IPS DF 4.7 (cell line): ENCODE results near the gene CYBB.
"Not testable (repeated sequence)": the region's sequence is repeated elsewhere in the genome, so short reads cannot be mapped to it uniquely, and the experiment has no call there.

Experiments
- DNase-seq: peaks from one replicate; pipeline ENCODE4 v3.0.0-alpha.2; 2013; ENCODE audit warnings: low spot score; ENCODE audit errors: extremely low read depth

The CYBB gene

DNA sequence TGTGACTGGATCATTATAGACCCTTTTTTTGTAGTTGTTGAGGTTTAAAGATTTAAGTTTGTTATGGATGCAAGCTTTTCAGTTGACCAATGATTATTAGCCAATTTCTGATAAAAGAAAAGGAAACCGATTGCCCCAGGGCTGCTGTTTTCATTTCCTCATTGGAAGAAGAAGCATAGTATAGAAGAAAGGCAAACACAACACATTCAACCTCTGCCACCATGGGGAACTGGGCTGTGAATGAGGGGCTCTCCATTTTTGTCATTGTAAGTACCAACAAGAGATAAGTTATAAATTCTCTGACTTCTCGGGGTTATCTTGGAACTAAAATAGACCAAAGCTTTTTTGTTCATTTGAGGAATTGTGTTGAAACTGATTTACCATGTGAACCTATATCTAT is at the start of gene CYBB:
TSS of gene CYBB (plus strand) at position 203 of the 400 bp plus-strand sequence. CDS start at position 222, 19 bp downstream.
- DNase-seq, result no peak

DNA sequence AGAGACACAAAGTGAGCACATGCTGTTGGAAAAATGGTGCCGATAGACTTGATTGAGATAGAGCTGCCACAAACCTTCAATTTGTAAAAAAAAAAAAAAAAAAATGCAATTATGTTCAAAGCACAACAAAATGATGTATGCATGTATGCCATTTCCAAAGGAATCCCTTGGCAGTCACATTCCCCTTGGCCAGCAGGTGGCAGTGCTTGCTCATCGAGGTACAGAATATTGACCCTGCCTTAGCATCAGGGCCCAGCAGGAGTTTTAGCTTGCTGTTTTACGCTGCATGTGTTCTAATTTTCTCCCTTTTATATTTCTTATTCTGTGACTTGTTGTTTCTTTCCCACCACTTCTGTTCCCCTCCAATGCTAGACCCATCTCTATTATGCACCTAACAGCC is 34.5 kb upstream of the CYBB start:
- DNase-seq, result no peak

DNA sequence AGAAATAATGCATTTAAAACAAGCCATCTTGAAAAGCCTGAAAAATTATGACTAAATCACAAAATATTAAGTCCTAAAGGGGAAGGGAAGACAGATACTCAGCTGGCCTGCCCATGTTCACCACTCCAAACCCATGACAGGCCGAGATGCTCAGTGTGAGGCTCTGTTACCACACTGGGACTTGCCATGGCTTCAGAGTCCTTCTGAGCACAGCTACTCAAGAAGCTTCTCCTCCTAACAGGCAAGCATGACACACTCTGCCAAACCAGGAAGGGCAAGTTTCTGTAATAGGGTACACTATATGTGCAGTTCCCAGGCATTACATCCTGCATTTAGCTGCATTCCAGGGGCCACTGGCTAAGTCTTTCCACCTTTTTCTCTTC is 34.0 kb upstream of the CYBB start:
- DNase-seq, result no peak

DNA sequence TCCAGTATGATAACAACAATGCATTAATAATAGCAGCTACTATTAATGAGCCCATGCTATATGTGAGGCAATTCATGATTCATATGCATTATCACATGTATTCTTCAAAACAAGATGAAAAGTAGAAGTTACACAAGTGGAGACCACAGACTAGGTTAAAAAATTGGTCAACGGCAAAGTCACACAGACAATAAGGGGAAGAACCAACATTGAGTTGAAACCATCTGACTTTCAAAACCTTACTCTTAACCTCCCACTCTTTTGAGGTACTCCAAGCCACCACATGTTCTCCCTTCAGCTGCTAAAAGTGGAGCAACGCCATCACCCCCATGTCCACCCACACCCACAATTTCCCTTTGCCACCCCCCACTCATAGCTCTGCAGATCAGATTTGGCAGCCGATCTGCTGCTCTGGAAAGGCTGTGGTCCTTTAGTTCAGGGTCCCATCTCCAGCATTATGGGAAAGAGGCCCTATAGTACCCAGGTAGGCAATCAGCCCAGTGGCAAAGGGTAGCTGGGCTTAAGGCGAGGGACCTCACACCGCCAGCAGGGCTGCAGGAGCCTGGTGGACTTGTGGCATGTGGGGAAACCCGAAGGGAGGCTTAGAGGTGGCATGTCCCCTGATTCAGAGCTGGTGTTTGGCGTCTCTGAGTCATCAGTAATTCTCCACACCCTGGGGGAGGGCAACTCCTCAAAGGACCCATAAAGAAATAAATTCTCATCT is 33.5 kb upstream of the CYBB start:
- no peak for DNase-seq

DNA sequence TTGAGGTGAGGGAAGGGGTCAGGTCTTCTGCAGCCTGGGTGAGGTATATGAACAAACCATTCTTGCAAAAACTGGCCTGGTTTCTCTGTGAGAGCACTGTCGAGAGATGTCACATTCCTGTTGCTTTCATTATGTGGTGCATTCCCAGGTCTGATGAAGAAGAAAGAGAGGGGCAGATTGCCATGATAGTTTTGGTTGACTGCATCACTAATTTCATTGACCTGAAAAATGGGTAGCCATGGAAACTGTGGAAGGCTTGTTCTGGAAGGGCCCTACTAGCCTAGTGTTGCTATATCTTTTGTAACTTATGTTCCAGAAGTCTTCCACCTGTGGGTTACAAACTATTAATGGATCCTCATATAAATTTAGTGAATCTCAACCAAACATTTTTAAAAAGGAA is 32.9 kb upstream of the CYBB start:
- no peak for DNase-seq

DNA sequence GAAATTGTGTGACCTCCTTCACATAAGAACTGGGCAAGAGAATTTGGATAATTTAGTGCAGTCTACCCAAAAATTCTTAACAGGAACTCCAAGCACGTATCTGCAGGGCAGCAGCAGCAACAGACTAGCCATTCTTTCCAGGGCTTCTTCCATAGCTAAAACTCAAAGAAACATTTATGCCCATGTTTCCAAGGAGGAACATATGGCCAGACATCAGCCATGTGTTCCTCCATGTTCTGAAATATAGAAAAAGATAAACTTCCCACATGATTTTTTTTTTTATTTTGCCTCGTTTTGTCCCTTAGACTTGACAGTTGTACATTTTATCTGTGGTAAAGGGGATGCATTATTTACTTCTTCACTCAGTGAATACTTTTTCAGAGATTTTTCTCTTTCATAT is 27.6 kb upstream of the CYBB start:
- DNase-seq, result no peak

DNA sequence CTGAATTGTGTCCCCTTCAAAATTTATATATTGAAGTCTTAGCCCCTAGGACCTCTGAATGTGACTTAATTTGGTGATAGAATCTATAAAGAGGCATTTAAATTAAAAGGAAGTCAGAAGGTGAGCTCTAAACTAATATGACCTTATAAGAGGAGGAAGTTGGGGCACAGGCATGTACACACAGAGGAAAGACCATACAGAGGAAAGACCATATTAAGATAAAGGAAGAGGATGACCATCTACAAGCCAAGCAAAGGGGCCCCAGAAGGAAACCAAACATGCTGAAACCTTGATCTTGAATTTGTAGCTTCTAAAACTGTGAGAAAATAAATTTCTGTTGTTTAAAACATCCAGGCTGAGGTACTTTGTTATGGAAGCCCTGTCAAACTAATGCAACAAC is 26.9 kb upstream of the CYBB start:
- no peak for DNase-seq

DNA sequence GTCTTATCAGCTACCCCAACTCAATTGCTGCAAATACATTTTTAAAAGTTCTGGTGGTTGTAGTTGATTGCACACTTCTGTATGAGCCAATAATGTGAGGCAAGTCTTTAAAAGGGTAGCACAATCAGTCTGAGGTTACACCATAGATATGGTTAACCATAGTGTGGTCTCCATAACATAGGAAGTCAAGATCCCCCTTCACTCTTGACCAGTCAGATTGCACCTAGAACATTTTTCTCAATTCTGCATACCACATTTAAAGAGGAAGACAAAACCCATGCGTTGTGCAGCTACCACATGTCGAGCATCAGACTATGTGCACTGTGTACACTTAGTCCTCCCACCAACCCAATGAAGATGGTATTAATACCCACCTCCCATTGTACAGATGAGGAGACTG is 26.5 kb upstream of the CYBB start:
- no peak for DNase-seq

DNA sequence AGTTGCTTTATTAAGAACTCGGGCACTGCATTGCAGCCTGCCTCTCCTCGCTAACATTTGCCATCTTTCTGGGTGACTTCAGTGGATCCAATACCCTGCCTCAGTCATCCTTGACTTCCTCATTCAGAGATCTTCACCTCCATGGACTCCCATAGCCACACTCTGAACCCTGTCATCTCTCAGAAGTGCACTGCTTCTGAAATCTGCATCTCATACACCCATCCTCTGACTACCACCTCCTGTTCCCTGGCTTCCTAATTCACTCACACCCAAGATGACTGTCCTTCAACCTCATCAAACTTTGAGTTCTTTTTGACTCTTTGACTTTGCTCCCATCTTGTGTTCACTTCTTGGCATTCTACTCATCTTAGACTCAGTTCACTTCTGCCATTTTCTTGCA is 25.3 kb upstream of the CYBB start:
- DNase-seq, result no peak

DNA sequence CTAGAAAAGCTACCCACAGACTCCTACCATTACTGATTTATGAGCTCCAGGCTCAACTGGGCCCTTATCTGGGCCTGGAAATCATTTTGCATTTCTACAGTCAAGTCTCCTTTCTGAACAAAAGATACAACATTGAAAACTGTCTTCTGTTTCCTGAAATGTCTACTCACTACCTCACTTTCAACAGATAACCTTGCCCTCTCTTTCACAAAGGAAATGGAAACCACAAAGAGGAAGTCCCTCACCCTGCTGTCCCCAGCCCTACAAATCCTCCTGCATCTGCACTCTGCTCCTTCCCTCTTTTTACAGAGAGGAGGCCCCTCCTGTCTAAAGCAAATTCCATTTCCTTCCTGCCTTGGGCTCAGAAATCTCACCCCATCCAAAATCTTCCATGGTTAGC is 24.8 kb upstream of the CYBB start:
- no peak for DNase-seq

DNA sequence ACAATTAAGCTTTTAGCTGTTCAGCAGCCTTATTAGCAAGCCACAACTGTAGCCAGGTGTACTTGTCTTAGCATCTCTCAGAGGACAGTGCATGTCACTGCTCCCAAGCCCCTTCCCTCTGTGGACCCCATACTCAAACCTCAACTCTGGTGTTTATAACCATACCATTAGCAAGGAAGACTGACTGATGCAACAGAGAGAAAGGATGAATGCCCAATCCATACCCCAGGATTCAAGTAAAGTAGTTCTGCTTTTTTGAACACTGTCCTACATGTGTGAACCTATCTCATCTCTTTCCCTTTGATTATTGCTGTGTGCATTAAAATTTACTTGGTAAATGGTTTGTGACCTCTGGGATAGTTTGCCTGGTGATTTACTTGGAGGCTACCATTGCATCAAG is 22.8 kb upstream of the CYBB start:
- DNase-seq, result no peak

DNA sequence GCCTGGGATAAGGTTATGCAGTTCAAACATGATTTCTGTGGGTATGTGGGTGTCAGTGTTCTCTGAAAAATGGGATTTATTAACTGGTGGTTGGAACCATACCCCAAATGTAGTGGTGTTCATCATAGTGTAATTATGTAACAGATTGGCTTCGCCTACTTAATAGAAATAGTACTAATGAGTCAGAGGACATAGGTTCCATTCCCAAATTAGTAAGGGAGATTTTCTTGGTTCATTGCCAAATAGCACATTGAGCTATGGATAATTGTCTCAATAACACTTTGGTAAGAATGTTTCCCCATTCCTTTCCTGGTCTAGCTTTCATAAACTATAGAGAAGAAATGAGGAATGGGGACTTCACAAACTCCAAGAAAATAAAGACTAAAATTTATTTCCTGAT is 20.5 kb upstream of the CYBB start:
- no peak for DNase-seq

DNA sequence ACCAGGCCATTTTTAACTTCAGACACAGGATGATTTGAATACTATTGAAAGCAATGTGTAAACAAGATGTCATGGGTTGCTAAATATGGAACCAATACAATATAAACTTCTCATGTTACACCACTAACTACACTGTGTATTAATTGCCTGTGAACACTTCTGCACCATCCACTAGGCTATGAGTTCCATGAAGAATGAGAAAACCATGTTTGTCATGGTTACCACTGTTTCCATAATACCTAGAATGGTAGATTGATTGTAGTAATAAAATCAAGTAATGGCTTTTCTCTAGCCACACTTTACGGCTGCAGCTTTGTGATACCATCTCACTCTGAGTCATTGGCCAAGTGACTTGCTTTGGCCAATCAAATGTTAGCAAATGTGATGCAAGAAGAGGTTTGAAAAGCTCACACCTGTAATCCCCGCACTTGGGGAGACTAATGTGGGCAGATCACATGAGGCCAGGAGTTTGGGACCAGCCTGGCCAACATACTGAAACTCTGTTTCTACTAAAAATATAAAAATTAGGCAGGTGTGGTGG is 19.9 kb upstream of the CYBB start:
- DNase-seq, result no peak

DNA sequence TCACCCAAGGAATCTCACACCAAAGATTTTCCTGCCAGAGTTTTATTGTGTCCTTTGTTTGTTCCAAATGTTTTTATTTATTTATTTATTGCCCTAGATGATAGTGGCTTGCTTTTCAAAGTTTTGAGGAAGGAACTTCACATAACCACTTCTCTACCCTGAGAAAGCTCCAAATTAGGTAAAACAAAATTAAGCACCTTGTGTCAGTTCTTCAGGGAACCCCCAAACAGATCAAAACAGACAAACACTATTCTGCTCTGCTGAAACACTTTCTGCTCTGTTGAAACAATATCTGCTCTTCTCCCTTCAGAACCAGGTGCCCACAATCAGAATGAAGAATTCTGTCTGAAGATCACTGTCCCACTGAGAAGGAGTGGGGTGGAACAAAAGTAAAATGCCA is 16.5 kb upstream of the CYBB start:
- no peak for DNase-seq

DNA sequence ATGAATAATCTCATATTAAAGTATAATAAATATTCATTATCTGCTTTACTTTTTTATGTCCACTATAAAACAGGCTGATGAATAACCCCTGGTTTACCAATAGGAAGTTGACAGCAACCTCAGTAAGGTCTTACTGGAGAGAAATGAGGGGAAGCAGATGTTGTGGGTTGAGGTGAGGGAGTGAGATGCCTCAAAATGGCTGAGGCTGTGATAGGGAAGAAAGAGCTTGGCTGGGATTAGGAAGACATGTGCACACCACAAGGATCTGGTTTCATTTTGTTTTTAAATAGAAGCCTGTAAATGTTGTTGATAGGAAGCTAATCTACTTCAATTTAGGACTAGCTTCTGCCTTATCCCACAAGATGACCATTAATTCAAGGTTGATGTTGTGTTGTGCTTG is 14.4 kb upstream of the CYBB start:
- no peak for DNase-seq

DNA sequence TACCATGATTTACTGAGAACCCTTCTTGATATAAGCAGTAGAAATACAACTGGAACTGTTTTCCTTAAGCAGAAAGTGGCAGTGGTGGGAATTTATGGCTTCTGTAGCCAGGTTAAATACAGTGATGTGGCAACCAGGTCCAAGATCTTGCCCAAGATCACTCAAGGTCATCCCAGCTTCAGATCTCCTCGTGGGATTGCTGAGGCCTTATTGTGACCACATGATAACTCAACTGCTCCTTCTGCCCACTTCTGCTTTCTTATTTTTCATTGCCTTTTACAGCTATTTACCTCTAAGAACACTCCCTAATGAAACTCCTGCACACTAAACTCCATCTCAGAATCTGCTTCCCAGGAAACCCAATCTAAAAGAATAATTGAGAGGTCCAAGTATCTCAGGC is 12.4 kb upstream of the CYBB start:
- no peak for DNase-seq

DNA sequence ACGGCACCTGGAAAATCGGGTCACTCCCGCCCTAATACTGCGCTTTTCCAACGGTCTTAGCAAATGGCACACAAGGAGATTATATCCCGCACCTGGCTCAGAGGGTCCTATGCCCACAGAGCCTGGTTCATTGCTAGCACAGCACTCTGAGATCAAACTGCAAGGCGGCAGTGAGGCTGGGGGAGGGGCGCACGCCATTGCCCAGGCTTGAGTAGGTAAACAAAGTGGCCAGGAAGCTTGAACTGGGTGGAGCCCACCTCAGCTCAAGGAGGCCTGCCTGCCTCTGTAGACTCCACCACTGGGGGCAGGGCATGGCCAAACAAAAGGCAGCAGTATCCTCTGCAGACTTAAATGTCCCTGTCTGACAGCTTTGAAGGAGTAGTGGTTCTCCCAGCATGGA is 11.0 kb upstream of the CYBB start:
- DNase-seq, result not testable (repeated sequence)

DNA sequence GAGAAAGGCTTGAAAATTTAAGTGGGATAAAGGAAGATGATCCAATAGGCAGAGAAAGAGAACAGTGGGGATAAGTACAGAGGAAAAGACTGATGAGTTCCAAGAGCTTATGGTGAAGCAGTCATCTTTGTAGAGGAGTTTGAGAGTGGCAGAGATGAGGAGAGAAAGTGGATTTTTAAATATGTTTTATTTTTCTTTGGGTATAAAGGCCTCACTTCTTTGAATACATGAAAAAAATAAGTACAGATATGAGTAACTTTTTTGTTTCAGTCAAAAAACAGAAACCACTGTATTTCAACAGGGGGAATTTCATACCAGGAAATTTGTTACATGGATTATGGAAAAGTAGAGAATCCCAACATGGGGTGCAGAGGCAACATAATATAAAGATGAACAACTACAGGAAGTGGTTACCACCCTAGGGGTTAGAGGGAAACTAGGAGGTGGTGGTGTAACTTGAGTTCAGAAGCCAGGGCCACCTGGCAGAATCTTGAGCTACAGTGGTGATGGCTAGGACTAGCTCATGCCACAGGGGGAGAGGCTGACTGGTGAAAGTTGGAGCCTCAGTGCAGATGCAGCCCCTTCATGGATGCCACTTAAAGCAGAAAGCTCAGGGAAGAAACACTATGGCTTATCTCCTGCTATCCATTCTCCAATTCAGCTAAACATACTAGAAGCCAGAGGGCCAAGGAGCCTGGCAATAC is 3.4 kb upstream of the CYBB start:
- DNase-seq, result no peak

DNA sequence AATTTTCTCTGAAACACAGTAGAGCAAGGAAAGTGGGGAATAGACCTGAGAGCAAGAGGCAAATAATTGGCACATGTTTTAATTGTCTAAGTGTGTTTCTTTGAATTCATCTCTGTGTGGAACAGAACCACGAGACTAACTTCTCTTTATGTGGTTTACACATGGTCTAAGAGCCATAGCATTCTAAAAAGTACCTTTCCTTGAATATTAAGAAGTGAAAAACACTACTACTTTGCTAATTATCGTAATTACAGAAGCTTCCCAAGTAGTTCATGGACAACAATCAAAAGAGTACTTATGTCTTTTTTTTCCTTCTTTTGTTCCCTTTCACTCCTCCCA is 2.9 kb upstream of the CYBB start:
- DNase-seq, result no peak

DNA sequence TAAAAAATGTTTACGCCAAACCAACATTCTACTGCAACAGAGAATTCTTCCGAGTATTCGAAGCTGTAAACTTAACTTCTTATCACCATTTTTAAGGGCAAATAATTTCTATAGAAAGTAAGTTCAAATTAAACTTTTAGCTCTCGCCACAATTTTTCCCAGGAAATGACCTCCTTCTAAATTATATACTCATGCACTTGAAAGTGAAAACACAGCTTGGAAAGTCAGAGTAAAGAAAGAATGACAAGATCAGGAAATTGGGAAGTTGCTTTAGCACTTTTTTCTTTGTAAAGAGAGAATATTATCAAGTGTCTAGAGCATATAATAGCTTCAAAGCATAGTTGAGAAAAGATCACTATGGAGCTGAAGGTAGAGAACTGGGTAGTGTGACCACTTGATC is 1.2 kb downstream of the CYBB start:
- no peak for DNase-seq

DNA sequence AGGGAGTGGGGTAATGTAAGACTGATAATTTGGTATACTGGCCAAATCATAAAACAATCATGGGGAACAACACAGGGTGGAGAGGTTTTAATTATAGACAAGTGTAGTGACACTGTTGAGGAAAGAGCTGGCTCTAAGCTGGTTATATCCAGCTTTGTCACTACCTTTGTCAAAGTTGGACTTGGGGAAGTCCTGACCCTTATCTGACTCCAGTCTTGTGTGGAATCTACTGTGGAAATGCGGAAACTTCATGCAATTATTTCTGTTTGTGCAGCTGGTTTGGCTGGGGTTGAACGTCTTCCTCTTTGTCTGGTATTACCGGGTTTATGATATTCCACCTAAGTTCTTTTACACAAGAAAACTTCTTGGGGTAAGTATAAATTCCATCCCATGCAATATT is 2.0 kb downstream of the CYBB start:
- no peak for DNase-seq

DNA sequence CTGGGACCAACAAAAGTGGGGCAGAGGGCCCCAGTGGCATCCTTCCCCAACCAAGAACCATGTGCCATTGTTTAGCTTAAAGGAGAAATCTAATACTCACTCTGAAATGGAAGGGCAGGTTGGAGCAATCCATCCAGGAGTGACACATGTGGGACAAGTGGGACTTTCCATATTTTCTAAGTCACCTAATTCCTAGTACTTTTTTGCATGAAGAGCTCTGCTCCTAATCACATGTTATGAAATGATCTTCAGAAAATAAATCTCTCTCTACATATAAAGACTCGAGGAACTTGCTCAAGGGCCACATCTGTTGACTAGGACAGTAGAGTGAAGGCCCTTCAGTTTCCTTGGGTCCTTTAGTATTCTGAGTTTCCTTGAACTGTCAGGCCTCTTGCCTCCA is 2.5 kb downstream of the CYBB start:
- DNase-seq, result no peak

DNA sequence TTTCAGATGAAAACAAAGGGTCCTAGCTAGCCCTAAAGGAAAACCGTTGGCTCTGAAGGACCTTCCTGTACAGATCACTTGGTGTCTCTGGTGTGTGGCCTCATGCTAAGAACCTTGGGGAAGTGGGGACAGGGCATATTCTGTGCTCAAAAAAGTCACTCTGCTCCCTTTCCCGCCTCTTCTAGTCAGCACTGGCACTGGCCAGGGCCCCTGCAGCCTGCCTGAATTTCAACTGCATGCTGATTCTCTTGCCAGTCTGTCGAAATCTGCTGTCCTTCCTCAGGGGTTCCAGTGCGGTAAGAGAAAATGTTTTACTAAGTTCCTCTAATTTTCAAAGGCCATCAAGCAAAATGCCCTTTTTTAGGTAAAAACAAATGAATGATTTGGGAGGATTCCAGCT is 3.4 kb downstream of the CYBB start:
- no peak for DNase-seq
